Measurements from ENCODE around the gene TTYH3. TPM values are rescaled to one million over a fixed set of nuclear protein-coding genes. Genes with fewer than 3 reads are reported as not detected.
A peak's percentile ranks its signal among the peaks of the same experiment; 100 is the strongest.

The TTYH3 gene
- total and polyA plus RNA-seq, 9 of the 15 experiments (the other 6 are each of a cell fraction or from before 2014, with no cell fraction given): 0.01 to 5.5 (median 1.1) TPM

- TF ChIP-seq, protein P1, sequence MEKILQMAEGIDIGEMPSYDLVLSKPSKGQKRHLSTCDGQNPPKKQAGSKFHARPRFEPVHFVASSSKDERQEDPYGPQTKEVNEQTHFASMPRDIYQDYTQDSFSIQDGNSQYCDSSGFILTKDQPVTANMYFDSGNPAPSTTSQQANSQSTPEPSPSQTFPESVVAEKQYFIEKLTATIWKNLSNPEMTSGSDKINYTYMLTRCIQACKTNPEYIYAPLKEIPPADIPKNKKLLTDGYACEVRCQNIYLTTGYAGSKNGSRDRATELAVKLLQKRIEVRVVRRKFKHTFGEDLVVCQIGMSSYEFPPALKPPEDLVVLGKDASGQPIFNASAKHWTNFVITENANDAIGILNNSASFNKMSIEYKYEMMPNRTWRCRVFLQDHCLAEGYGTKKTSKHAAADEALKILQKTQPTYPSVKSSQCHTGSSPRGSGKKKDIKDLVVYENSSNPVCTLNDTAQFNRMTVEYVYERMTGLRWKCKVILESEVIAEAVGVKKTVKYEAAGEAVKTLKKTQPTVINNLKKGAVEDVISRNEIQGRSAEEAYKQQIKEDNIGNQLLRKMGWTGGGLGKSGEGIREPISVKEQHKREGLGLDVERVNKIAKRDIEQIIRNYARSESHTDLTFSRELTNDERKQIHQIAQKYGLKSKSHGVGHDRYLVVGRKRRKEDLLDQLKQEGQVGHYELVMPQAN (IDR thresholded peaks at IDR 0.05; ENCODE audit: borderline replicate concordance): peak; percentile 28; the same call in 1 of the 2 replicates
- TF ChIP-seq MYC (IDR thresholded peaks at IDR 0.05; ENCODE audit: low read depth, low read length): peak; percentile 46; the same call in 1 of the 2 replicates
- TF ChIP-seq MYC (CRISPR knock-in tag; IDR thresholded peaks at IDR 0.05; ENCODE audit: borderline replicate concordance, low read depth): no peak
- TF ChIP-seq SMAD4 (CRISPR knock-in tag; conservative IDR thresholded peaks at IDR 0.05): peak; percentile 52; the same call in 1 of the 2 replicates
- TF ChIP-seq ZFPM2 (CRISPR knock-in tag; IDR thresholded peaks at IDR 0.05): no peak
- TF ChIP-seq ZNF217 (CRISPR knock-in tag; IDR thresholded peaks at IDR 0.05): no peak
- TF ChIP-seq SPI1 (IDR thresholded peaks at IDR 0.05; ENCODE audit: borderline replicate concordance, low read depth, low read length): 0 out of 2 replicates have a peak, but pooled peaks have one; percentile 9
- peak; percentile 76; the same call in 1 of the 2 replicates for TF ChIP-seq STAG1 (CRISPR knock-in tag; IDR thresholded peaks at IDR 0.05; ENCODE audit: borderline replicate concordance)
- 0 out of 2 replicates have a peak, but pooled peaks have one; percentile 44 for TF ChIP-seq ARID2 (IDR thresholded peaks at IDR 0.05)
- TF ChIP-seq LEF1 (IDR thresholded peaks at IDR 0.05): 0 out of 2 replicates have a peak, but pooled peaks have one; percentile 28
- TF ChIP-seq ERF (CRISPR knock-in tag; IDR thresholded peaks at IDR 0.05): no peak
- no peak for TF ChIP-seq MED1 (CRISPR knock-in tag; IDR thresholded peaks at IDR 0.05; ENCODE audit: borderline replicate concordance)
- TF ChIP-seq, protein P2, sequence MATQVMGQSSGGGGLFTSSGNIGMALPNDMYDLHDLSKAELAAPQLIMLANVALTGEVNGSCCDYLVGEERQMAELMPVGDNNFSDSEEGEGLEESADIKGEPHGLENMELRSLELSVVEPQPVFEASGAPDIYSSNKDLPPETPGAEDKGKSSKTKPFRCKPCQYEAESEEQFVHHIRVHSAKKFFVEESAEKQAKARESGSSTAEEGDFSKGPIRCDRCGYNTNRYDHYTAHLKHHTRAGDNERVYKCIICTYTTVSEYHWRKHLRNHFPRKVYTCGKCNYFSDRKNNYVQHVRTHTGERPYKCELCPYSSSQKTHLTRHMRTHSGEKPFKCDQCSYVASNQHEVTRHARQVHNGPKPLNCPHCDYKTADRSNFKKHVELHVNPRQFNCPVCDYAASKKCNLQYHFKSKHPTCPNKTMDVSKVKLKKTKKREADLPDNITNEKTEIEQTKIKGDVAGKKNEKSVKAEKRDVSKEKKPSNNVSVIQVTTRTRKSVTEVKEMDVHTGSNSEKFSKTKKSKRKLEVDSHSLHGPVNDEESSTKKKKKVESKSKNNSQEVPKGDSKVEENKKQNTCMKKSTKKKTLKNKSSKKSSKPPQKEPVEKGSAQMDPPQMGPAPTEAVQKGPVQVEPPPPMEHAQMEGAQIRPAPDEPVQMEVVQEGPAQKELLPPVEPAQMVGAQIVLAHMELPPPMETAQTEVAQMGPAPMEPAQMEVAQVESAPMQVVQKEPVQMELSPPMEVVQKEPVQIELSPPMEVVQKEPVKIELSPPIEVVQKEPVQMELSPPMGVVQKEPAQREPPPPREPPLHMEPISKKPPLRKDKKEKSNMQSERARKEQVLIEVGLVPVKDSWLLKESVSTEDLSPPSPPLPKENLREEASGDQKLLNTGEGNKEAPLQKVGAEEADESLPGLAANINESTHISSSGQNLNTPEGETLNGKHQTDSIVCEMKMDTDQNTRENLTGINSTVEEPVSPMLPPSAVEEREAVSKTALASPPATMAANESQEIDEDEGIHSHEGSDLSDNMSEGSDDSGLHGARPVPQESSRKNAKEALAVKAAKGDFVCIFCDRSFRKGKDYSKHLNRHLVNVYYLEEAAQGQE (IDR thresholded peaks at IDR 0.05; ENCODE audit: borderline replicate concordance): peak; percentile 81
- TF ChIP-seq, protein P2 (CRISPR knock-in tag; IDR thresholded peaks at IDR 0.05; ENCODE audit: low read depth): no peak
- no peak for TF ChIP-seq ZNF212 (CRISPR knock-in tag; IDR thresholded peaks at IDR 0.05)
- TF ChIP-seq RAD21 (CRISPR knock-in tag; conservative IDR thresholded peaks at IDR 0.05 in 1 of 2, IDR thresholded peaks at IDR 0.05 in 1 of 2): peak; percentile 80 to 95
Observed at GRCh38 chr7:2670720-2671391, 39.1 kb downstream of the TTYH3 start (continued).
